SK-N-SH treated with all-trans-retinoic acid at 6 μM for 48 hours (cell line): Measurements from ENCODE around the gene ST6GALNAC4.

Source experiments
- ATAC-seq: fragments of 200-7000 bp; cut with Tn5 transposase; 3 replicates; pipeline ENCODE4 v1.9.1; 2020; ENCODE audit warnings: mild to moderate bottlenecking, moderate library complexity
- ARNTL ChIP-seq: fragments of 450-650 bp; formaldehyde crosslinking; IDR thresholded peaks from 2 replicates; pipeline ENCODE4 v1.5.0; 2020; ENCODE audit warnings: low read depth, mild to moderate bottlenecking, moderate library complexity, borderline replicate concordance
- BACH2 ChIP-seq: fragments of 250-450 bp; sonication (Bioruptor Pico); IDR thresholded peaks from 2 replicates; pipeline ENCODE4 v1.9.0; 2021; ENCODE audit warnings: mild to moderate bottlenecking, borderline replicate concordance
- CSDC2 ChIP-seq: fragments of 250-450 bp; sonication (Bioruptor Pico); IDR thresholded peaks from 2 replicates; pipeline ENCODE4 v1.5.0; 2020; ENCODE audit warnings: mild to moderate bottlenecking, moderate library complexity
- ESRRG ChIP-seq: fragments of 250-450 bp; sonication (Bioruptor Pico); IDR thresholded peaks from 2 replicates; pipeline ENCODE4 v1.6.1; 2021; ENCODE audit warnings: mild to moderate bottlenecking
- GLIS3 ChIP-seq: fragments of 250-450 bp; sonication (Bioruptor Pico); IDR thresholded peaks from 2 replicates; pipeline ENCODE4 v1.5.0; 2020; ENCODE audit warnings: mild to moderate bottlenecking, moderate library complexity
- ISL1 ChIP-seq: fragments of 250-450 bp; sonication (Bioruptor Pico); IDR thresholded peaks from 2 replicates; pipeline ENCODE4 v2.1.2; 2022; ENCODE audit warnings: mild to moderate bottlenecking, moderate library complexity
- OSR1 ChIP-seq: fragments of 250-450 bp; sonication (Bioruptor Pico); IDR thresholded peaks from 2 replicates; pipeline ENCODE4 v1.8.0; 2022; ENCODE audit warnings: moderate library complexity, mild to moderate bottlenecking, inconsistent platforms
- PPARA ChIP-seq: fragments of 250-450 bp; sonication (Bioruptor Pico); IDR thresholded peaks from 2 replicates; pipeline ENCODE4 v1.5.0; 2020; ENCODE audit warnings: mild to moderate bottlenecking, borderline replicate concordance
- RARB ChIP-seq: fragments of 250-450 bp; sonication (Bioruptor Pico); IDR thresholded peaks from 2 replicates; pipeline ENCODE4 v1.8.0; 2021; ENCODE audit warnings: mild to moderate bottlenecking, moderate library complexity
- SNAI2 ChIP-seq: fragments of 250-450 bp; sonication (Bioruptor Pico); IDR thresholded peaks from 2 replicates; pipeline ENCODE4 v1.5.0; 2020; ENCODE audit warnings: mild to moderate bottlenecking, moderate library complexity
- TCF4 ChIP-seq: fragments of 250-450 bp; sonication (Bioruptor Pico); IDR thresholded peaks from 2 replicates; pipeline ENCODE4 v1.8.0; 2021; ENCODE audit warnings: mild to moderate bottlenecking, moderate library complexity, borderline replicate concordance
- TOX ChIP-seq: fragments of 250-450 bp; sonication (Bioruptor Pico); IDR thresholded peaks from 2 replicates; pipeline ENCODE4 v1.8.0; 2021; ENCODE audit warnings: mild to moderate bottlenecking, moderate library complexity, borderline replicate concordance
- ZC3H10 ChIP-seq: fragments of 250-450 bp; sonication (Bioruptor Pico); IDR thresholded peaks from 2 replicates; pipeline ENCODE4 v1.5.1; 2021; ENCODE audit warnings: mild to moderate bottlenecking, moderate library complexity
- ZFP3 ChIP-seq: fragments of 250-450 bp; sonication (Bioruptor Pico); IDR thresholded peaks from 2 replicates; pipeline ENCODE4 v1.5.0; 2020; ENCODE audit warnings: mild to moderate bottlenecking, moderate library complexity
- ZFP30 ChIP-seq: fragments of 450-650 bp; formaldehyde crosslinking; IDR thresholded peaks from 2 replicates; pipeline ENCODE4 v1.5.0; 2022; ENCODE audit warnings: mild to moderate bottlenecking, moderate library complexity
- ZNF565 ChIP-seq: fragments of 450-650 bp; formaldehyde crosslinking; conservative IDR thresholded peaks from 2 replicates; pipeline ENCODE4 v1.5.0; 2020; ENCODE audit warnings: low read depth, mild to moderate bottlenecking, moderate library complexity
- ZNF70 ChIP-seq: fragments of 450-650 bp; formaldehyde crosslinking; IDR thresholded peaks from 2 replicates; pipeline ENCODE4 v1.5.0; 2020; ENCODE audit warnings: mild to moderate bottlenecking, moderate library complexity
- ZNF8 ChIP-seq: fragments of 450-650 bp; formaldehyde crosslinking; IDR thresholded peaks from 2 replicates; pipeline ENCODE4 v1.5.0; 2020; ENCODE audit warnings: mild to moderate bottlenecking, moderate library complexity
- TF ChIP-seq, protein P1 (sequence below): fragments of 250-450 bp; sonication (Bioruptor Pico); IDR thresholded peaks from 2 replicates; pipeline ENCODE4 v1.8.0; 2021; ENCODE audit warnings: low read depth, mild to moderate bottlenecking, moderate library complexity, borderline replicate concordance
- TF ChIP-seq, protein P2 (sequence below): fragments of 250-450 bp; sonication (Bioruptor Pico); IDR thresholded peaks from 2 replicates; pipeline ENCODE4 v1.5.1; 2020; ENCODE audit warnings: low read depth, mild to moderate bottlenecking, moderate library complexity
- TF ChIP-seq, protein P3 (sequence below): fragments of 250-450 bp; sonication (Bioruptor Pico); IDR thresholded peaks from 2 replicates; pipeline ENCODE4 v1.5.0; 2020; ENCODE audit warnings: mild to moderate bottlenecking, moderate library complexity
- TF ChIP-seq, protein P4 (sequence below): fragments of 250-450 bp; sonication (Bioruptor Pico); IDR thresholded peaks from 2 replicates; pipeline ENCODE4 v1.5.1; 2021; ENCODE audit warnings: mild to moderate bottlenecking, moderate library complexity

The ST6GALNAC4 gene

DNA sequence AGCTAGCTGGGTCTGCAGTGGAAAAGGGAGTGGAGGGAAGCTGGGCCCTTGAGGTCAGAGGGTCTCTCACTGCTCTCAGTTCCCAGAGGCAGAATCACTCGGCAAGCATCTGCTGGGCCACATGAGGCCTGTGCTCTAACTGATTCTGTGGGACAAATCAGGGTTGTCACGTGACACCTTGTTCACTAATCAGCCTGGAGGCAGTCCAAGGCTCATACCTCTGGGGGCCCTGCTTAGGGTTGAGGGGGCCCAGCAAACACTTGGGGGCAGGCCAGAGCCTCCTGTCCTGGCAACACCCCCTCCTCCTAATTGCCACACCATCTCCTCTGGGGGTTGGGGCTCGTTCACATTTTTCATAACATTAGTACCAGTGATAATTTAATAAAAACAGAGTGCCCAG lies 29.9 kb upstream of the ST6GALNAC4 start:
- ATAC-seq = no peak
- TF ChIP-seq BACH2 (CRISPR knock-in tag) (no peak), ZFP3 (CRISPR knock-in tag) (no peak), SNAI2 (CRISPR knock-in tag) (no peak), TCF4 (CRISPR knock-in tag) (no peak), ARNTL (CRISPR knock-in tag) (no peak), TOX (no peak)
- TF ChIP-seq, protein P1, sequence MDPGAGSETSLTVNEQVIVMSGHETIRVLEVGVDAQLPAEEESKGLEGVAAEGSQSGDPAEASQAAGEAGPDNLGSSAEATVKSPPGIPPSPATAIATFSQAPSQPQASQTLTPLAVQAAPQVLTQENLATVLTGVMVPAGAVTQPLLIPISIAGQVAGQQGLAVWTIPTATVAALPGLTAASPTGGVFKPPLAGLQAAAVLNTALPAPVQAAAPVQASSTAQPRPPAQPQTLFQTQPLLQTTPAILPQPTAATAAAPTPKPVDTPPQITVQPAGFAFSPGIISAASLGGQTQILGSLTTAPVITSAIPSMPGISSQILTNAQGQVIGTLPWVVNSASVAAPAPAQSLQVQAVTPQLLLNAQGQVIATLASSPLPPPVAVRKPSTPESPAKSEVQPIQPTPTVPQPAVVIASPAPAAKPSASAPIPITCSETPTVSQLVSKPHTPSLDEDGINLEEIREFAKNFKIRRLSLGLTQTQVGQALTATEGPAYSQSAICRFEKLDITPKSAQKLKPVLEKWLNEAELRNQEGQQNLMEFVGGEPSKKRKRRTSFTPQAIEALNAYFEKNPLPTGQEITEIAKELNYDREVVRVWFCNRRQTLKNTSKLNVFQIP (CRISPR knock-in tag) = no peak
- TF ChIP-seq, protein P2, sequence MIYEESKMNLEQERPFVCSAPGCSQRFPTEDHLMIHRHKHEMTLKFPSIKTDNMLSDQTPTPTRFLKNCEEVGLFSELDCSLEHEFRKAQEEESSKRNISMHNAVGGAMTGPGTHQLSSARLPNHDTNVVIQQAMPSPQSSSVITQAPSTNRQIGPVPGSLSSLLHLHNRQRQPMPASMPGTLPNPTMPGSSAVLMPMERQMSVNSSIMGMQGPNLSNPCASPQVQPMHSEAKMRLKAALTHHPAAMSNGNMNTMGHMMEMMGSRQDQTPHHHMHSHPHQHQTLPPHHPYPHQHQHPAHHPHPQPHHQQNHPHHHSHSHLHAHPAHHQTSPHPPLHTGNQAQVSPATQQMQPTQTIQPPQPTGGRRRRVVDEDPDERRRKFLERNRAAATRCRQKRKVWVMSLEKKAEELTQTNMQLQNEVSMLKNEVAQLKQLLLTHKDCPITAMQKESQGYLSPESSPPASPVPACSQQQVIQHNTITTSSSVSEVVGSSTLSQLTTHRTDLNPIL (CRISPR knock-in tag) = no peak
- TF ChIP-seq, all 23 proteins: peak for 0

DNA sequence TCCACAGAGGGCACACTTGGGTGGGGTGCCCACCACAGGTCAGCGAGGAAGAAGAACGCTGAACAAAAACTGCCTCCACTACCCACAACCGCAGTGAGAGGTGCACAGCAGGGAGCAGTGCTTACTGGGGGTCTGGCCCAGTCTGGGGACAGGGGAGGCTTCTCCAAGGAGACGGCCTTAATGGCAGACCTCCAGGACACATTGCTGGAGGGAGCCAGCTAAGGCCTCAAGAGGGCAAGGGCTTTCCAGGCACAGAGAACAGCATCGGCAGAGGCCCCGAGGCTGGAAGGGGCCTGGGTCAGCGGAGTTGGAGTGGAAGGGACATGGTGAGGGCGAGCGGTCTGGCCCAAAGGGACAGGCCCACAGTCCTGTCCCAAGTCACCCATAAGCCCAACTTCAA lies 29.1 kb upstream of the ST6GALNAC4 start:
- no peak for TF ChIP-seq ARNTL (CRISPR knock-in tag)
- no peak for TF ChIP-seq ZFP30 (CRISPR knock-in tag)
- TF ChIP-seq, protein P1 (CRISPR knock-in tag) = no peak
- no peak for TF ChIP-seq ESRRG (CRISPR knock-in tag)
- TF ChIP-seq RARB (CRISPR knock-in tag) = no peak
- no peak for TF ChIP-seq ISL1 (CRISPR knock-in tag)
- TF ChIP-seq ZNF70 (CRISPR knock-in tag) = no peak
- TF ChIP-seq TCF4 (CRISPR knock-in tag) = no peak
- TF ChIP-seq, protein P3, sequence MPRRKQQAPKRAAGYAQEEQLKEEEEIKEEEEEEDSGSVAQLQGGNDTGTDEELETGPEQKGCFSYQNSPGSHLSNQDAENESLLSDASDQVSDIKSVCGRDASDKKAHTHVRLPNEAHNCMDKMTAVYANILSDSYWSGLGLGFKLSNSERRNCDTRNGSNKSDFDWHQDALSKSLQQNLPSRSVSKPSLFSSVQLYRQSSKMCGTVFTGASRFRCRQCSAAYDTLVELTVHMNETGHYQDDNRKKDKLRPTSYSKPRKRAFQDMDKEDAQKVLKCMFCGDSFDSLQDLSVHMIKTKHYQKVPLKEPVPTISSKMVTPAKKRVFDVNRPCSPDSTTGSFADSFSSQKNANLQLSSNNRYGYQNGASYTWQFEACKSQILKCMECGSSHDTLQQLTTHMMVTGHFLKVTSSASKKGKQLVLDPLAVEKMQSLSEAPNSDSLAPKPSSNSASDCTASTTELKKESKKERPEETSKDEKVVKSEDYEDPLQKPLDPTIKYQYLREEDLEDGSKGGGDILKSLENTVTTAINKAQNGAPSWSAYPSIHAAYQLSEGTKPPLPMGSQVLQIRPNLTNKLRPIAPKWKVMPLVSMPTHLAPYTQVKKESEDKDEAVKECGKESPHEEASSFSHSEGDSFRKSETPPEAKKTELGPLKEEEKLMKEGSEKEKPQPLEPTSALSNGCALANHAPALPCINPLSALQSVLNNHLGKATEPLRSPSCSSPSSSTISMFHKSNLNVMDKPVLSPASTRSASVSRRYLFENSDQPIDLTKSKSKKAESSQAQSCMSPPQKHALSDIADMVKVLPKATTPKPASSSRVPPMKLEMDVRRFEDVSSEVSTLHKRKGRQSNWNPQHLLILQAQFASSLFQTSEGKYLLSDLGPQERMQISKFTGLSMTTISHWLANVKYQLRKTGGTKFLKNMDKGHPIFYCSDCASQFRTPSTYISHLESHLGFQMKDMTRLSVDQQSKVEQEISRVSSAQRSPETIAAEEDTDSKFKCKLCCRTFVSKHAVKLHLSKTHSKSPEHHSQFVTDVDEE (CRISPR knock-in tag) = no peak
- TF ChIP-seq TOX = no peak
- no peak for TF ChIP-seq OSR1 (CRISPR knock-in tag)
- no peak for TF ChIP-seq ZC3H10
- TF ChIP-seq ZNF8 = no peak
- TF ChIP-seq ZFP3 (CRISPR knock-in tag) = no peak
- TF ChIP-seq, protein P2 (CRISPR knock-in tag) = no peak
- no peak for TF ChIP-seq GLIS3
- TF ChIP-seq, protein P4, sequence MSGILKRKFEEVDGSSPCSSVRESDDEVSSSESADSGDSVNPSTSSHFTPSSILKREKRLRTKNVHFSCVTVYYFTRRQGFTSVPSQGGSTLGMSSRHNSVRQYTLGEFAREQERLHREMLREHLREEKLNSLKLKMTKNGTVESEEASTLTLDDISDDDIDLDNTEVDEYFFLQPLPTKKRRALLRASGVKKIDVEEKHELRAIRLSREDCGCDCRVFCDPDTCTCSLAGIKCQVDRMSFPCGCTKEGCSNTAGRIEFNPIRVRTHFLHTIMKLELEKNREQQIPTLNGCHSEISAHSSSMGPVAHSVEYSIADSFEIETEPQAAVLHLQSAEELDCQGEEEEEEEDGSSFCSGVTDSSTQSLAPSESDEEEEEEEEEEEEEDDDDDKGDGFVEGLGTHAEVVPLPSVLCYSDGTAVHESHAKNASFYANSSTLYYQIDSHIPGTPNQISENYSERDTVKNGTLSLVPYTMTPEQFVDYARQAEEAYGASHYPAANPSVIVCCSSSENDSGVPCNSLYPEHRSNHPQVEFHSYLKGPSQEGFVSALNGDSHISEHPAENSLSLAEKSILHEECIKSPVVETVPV (CRISPR knock-in tag) = no peak
- no peak for TF ChIP-seq CSDC2 (CRISPR knock-in tag)
- TF ChIP-seq PPARA (CRISPR knock-in tag) = no peak
- ATAC-seq = no peak

DNA sequence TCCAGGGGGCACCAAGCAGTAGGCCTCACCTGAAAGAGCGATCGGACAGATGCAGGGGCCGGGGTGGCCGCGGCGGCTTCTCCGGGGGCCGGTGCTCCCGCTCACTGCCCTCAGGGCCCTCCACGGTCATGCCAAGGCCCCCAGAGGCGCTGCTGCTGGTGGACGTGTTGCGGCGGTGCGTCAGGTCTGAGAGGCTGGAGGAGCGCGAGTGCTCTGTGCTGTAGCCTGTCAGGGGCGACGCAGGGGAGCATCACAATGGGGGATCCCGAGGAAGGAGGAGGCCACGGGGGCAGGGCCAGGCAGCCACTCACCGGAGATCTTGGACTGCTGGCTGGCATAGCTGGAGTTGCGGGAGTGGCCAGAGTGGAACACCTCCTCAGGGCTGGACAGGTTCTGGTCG lies 28.5 kb upstream of the ST6GALNAC4 start:
- TF ChIP-seq, protein P1 (CRISPR knock-in tag) = no peak
- no peak for TF ChIP-seq GLIS3
- no peak for TF ChIP-seq ZNF8
- no peak for TF ChIP-seq ZNF565 (CRISPR knock-in tag)
- ATAC-seq = no peak
